Measurements from ENCODE around the gene NEK7.
"Not testable (repeated sequence)": the region's sequence is repeated elsewhere in the genome, so short reads cannot be mapped to it uniquely, and the experiment has no call there.

Gene NEK7

DNA sequence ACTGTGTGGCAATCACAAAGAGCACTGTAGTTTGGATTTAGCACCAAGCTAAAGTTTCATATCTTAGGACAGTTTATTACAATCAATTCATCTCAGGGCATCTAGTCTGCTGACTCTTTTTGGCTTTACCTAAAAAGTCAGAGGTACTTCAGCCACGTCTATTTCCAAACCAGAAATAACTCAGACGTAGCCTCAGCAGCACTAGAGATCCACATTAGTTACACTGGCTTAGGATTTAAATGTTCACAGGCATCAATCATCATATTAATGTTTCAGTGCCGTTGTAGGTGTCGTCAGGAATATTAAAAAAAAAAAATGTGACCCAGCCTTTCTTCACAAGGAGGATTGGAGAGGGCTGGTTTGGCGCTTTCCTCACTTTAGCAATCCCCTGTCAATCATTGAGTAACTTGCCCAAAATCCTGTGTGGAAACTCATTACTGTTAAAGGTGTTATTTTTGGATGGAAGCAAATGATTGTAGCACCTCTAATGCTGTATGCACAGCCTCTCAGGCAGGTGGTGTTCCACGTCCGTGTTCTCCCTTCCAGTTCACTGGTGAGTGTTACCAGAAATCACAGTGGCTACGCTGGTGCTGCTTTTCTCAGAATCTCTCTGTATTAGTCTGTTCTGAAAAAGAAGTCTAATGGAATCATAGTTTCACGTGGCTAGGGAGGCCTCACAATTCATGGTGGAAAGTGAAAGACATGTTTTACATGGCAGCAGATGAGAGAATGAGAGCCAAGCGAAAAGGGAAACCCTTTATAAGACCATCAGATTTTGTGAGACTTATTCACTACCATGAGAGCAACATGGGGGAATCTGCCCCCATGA lies 45.4 kb downstream of the NEK7 start:
- no peak overlapping the region for H3K4me3 ChIP-seq (ENCODE audit: low read depth, low read length)

- H3K4me3 ChIP-seq (ENCODE audit: low read depth, low read length): no peak overlapping the region
These were observed 46.6 kb downstream of the NEK7 start for GRCh38 chr1:198203434-198203833.

GRCh38 chr1:198205016-198205684 lies 48.4 kb downstream of the NEK7 start:
- H3K4me3 ChIP-seq (ENCODE audit: low read depth, low read length): no peak overlapping the region

- no peak overlapping the region for H3K4me3 ChIP-seq (ENCODE audit: low read depth, low read length)
These were observed 49.5 kb downstream of the NEK7 start for GRCh38 chr1:198206292-198206691.

GRCh38 chr1:198211696-198212095 lies 54.9 kb downstream of the NEK7 start:
- H3K4me3 ChIP-seq (ENCODE audit: low read depth, low read length): no peak overlapping the region

DNA sequence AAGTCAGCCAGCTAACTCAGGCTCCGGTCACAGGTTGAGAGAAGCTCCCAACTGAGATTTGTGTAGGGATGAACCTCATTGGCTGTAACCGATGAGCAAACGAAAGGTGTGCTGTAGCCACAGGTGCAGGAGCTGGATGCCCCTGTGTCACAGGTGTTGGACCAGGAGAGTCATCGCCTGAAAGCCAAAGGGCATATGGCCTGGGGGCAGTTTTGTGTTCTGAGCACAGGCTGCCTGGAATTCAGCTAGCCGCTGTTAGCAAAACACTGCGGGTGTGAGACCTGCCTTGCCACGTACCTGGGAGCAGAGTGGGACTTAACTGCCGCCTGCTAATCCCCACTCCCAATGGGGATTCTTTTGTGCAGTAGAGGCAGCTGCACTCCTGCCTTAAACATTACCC lies 55.3 kb downstream of the NEK7 start:
- no peak overlapping the region for H3K4me3 ChIP-seq (ENCODE audit: low read depth, low read length)

- H3K4me3 ChIP-seq (ENCODE audit: low read depth, low read length): no peak overlapping the region
These were observed 55.9 kb downstream of the NEK7 start for GRCh38 chr1:198212675-198213074.

DNA sequence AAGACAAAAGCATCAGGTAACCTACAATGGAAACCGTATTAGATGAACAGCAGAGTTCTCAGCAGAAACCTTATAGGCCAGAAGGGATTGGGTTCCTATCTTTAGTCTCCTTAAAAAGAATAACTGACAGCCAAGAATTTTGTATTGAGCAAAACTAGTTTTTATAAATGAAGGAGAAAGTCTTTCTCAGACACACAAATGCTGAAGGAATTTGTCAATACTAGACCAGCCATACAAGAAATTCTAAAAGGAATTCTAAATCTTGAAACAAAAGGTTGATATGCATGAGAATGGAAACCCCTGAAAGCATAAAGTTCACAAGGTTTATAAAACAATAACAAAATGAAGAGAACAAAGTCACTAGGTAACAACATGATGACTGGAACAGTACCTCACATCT lies 58.1 kb downstream of the NEK7 start:
- no peak overlapping the region for H3K4me3 ChIP-seq (ENCODE audit: low read depth, low read length)

- H3K4me3 ChIP-seq (ENCODE audit: low read depth, low read length): no peak overlapping the region
These were observed 63.6 kb downstream of the NEK7 start for GRCh38 chr1:198220428-198220827.

- H3K4me3 ChIP-seq (ENCODE audit: low read depth, low read length): not testable (repeated sequence)
These were observed 70.2 kb downstream of the NEK7 start for GRCh38 chr1:198227010-198227409.

GRCh38 chr1:198227454-198227853 lies 70.7 kb downstream of the NEK7 start:
- H3K4me3 ChIP-seq (ENCODE audit: low read depth, low read length): not testable (repeated sequence)

DNA sequence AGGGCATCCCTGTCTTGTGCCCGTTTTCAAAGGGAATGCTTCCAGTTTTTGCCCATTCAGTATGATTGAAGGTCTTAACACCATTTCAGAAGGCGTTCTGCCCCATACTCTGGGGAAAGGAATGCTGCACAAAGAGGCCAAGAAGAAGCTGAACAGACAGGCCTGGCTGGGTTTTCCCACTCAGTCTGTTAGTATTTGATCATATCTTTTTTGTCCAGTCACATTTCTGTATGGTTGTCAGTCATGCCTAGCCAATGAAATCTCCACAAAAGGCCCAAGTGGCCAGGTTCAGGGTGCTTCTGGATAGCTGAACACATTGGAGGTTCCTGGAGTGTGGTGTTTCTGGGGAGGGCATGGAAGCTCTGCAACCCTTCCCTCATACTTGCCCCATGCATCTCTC lies 72.1 kb downstream of the NEK7 start:
- H3K4me3 ChIP-seq (ENCODE audit: low read depth, low read length): no peak overlapping the region

GRCh38 chr1:198231779-198232178 lies 75.0 kb downstream of the NEK7 start:
- H3K4me3 ChIP-seq (ENCODE audit: low read depth, low read length): no peak overlapping the region

DNA sequence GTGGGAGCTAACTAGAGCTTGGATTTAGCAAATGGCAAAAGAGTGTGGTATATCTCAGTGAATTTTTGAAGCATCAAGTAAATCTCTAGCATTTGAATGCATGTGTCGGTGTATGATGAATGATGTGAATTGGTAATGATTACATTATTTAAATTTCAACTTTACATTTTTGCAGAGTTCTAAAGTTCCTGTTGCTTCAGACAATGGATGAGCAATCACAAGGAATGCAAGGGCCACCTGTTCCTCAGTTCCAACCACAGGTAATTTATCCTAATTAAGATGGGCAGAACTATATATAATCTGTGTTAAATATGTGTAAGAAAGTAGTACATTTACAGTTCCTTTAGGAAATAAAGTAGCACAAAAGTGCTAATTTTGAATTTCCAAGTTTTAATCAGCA lies 75.6 kb downstream of the NEK7 start:
- no peak overlapping the region for H3K4me3 ChIP-seq (ENCODE audit: low read depth, low read length)

GRCh38 chr1:198232940-198233675 lies 76.3 kb downstream of the NEK7 start:
- H3K4me3 ChIP-seq (ENCODE audit: low read depth, low read length): no peak overlapping the region

GRCh38 chr1:198234520-198235251 lies 77.9 kb downstream of the NEK7 start:
- no peak overlapping the region for H3K4me3 ChIP-seq (ENCODE audit: low read depth, low read length)

- no peak overlapping the region for H3K4me3 ChIP-seq (ENCODE audit: low read depth, low read length)
These were observed 81.3 kb downstream of the NEK7 start for GRCh38 chr1:198238121-198238520.

- no peak overlapping the region for H3K4me3 ChIP-seq (ENCODE audit: low read depth, low read length)
These were observed 84.8 kb downstream of the NEK7 start for GRCh38 chr1:198241553-198241952.

GRCh38 chr1:198244772-198245171 lies 88.0 kb downstream of the NEK7 start:
- no peak overlapping the region for H3K4me3 ChIP-seq (ENCODE audit: low read depth, low read length)

- no peak overlapping the region for H3K4me3 ChIP-seq (ENCODE audit: low read depth, low read length)
These were observed 88.6 kb downstream of the NEK7 start for GRCh38 chr1:198245379-198245778.

DNA sequence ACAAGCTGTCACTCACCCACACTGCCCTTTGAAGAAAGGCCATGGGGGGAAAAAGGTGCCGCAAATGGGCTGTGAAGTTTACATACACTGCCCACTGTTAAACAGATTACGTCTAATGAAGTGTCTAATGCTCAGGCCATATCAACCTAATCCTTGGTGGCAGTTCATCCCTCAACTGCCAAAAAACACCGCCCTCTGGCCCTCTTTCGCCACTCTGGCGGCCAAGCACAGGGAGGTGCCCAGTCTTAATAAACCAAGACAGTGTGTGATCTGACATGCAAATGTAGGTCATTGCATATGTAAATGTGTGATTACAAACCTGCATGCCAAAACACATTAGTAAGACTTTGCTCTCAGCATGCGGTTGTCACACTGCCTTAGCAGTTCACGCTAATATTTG lies 89.5 kb downstream of the NEK7 start:
- no peak overlapping the region for H3K4me3 ChIP-seq (ENCODE audit: low read depth, low read length)
